Parathyroid adenoma (tissue), 2 donors: Measurements from ENCODE around the gene NCOA3.

Experiments used
- H2AFZ ChIP-seq: fragments of 300-600 bp; sonication (generic); one replicate; pipeline ENCODE4 v1.7.0; 2017; ENCODE audit warnings: antibody characterized with exemption, mild to moderate bottlenecking
- H3K27ac ChIP-seq: fragments of 300-600 bp; sonication (generic); one replicate; pipeline ENCODE4 v1.7.0; 2017
- H3K27me3 ChIP-seq: fragments of 300-600 bp; sonication (generic); one replicate; pipeline ENCODE4 v1.7.0; 2017; ENCODE audit warnings: low read length; ENCODE audit not compliant: control insufficient read depth, insufficient read depth
- H3K36me3 ChIP-seq: fragments of 300-600 bp; sonication (generic); one replicate; pipeline ENCODE4 v1.7.0; 2017; ENCODE audit warnings: low read length; ENCODE audit not compliant: control insufficient read depth, insufficient read depth
- H3K4me1 ChIP-seq: fragments of 300-600 bp; sonication (generic); one replicate; pipeline ENCODE4 v1.7.0; 2017; ENCODE audit warnings: control low read depth
- H3K4me2 ChIP-seq: fragments of 300-600 bp; sonication (generic); one replicate; pipeline ENCODE4 v1.7.0; 2017; ENCODE audit warnings: low read length
- H3K4me3 ChIP-seq: fragments of 300-600 bp; sonication (generic); one replicate; pipeline ENCODE4 v1.7.0; 2017; ENCODE audit warnings: low read depth, low read length
- H3K79me2 ChIP-seq: fragments of 300-600 bp; sonication (generic); one replicate; pipeline ENCODE4 v1.7.0; 2017; ENCODE audit warnings: control low read depth
- H3K9ac ChIP-seq: fragments of 300-600 bp; sonication (generic); one replicate; pipeline ENCODE4 v1.7.0; 2017; ENCODE audit warnings: mild to moderate bottlenecking
- H3K9me3 ChIP-seq: fragments of 300-600 bp; sonication (generic); one replicate; pipeline ENCODE4 v1.7.0; 2017; ENCODE audit warnings: low read length; ENCODE audit not compliant: control insufficient read depth
- TF ChIP-seq, protein P1 (sequence below): fragments of 300-600 bp; sonication (generic); IDR thresholded peaks from one replicate; pipeline ENCODE4 v1.7.0; 2017; ENCODE audit warnings: antibody characterized with exemption, mild to moderate bottlenecking
- donor health status: primary hyperparathyroidism.

NCOA3 gene

GRCh38 chr20:47571426-47571825, 69.7 kb downstream of the NCOA3 start:
- Histone ChIP-seq H3K4me2 (no peak overlapping the region), H2AFZ (no peak overlapping the region), H3K27me3 (no peaks in the 10 kb centered on the region), H3K36me3 (no peaks in the 10 kb centered on the region), H3K27ac (no peak overlapping the region), H3K4me3 (no peak overlapping the region), H3K4me1 (peaks cover 14% of the 10 kb centered on the region), H3K79me2 (peaks cover 2% of the 10 kb centered on the region), H3K9ac (no peak overlapping the region), H3K9me3 (no peaks in the 10 kb centered on the region)
- TF ChIP-seq, protein P1, sequence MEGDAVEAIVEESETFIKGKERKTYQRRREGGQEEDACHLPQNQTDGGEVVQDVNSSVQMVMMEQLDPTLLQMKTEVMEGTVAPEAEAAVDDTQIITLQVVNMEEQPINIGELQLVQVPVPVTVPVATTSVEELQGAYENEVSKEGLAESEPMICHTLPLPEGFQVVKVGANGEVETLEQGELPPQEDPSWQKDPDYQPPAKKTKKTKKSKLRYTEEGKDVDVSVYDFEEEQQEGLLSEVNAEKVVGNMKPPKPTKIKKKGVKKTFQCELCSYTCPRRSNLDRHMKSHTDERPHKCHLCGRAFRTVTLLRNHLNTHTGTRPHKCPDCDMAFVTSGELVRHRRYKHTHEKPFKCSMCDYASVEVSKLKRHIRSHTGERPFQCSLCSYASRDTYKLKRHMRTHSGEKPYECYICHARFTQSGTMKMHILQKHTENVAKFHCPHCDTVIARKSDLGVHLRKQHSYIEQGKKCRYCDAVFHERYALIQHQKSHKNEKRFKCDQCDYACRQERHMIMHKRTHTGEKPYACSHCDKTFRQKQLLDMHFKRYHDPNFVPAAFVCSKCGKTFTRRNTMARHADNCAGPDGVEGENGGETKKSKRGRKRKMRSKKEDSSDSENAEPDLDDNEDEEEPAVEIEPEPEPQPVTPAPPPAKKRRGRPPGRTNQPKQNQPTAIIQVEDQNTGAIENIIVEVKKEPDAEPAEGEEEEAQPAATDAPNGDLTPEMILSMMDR = no peak

DNA sequence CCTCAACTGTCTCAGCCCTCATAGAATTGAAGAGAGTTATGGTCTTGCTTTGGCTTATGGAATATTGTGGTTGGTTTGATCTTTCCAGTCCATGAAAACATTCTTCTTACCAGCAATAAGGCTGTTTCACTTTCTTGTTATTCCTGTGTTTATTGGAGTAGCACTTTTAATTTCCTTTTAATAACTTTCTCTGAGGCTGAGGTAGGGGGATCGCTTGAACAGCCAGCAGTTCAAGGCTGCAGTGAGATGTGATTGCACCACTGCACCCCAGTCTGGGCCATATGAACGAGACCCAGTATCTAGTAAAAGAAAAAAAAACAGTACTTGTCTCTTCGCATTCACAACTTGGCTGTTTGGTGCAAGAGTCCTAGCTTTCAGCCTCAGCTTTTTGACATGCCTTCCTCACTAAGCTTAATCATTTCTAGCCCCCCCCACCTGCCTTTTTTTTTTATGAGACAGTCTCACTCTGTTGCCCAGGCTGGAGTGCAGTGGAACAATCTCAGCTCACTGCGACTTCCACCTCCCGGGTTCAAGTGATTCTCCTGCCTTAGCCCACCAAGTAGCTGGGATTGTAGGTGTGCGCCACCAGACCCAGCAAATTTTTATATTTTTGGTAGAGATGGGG, 70.5 kb downstream of the NCOA3 start:
- H3K27me3 ChIP-seq = no peaks in the 10 kb centered on the region
- peaks cover 20% of the 10 kb centered on the region for H3K4me1 ChIP-seq
- H3K9me3 ChIP-seq = no peaks in the 10 kb centered on the region
- no peak overlapping the region for H3K9ac ChIP-seq
- TF ChIP-seq, protein P1 = no peak
- no peak overlapping the region for H2AFZ ChIP-seq
- H3K27ac ChIP-seq = no peak overlapping the region
- peaks cover 5% of the 10 kb centered on the region for H3K79me2 ChIP-seq
- H3K4me3 ChIP-seq = no peak overlapping the region
- no peak overlapping the region for H3K4me2 ChIP-seq
- H3K36me3 ChIP-seq = no peaks in the 10 kb centered on the region

GRCh38 chr20:47573559-47573958, 71.9 kb downstream of the NCOA3 start:
- Histone ChIP-seq H3K4me2 (no peak overlapping the region), H3K27me3 (no peaks in the 10 kb centered on the region), H3K36me3 (no peaks in the 10 kb centered on the region), H3K27ac (no peak overlapping the region), H3K9me3 (no peaks in the 10 kb centered on the region), H3K4me3 (no peak overlapping the region), H2AFZ (no peak overlapping the region), H3K4me1 (peaks cover 20% of the 10 kb centered on the region), H3K79me2 (peaks cover 2% of the 10 kb centered on the region), H3K9ac (no peak overlapping the region)
- TF ChIP-seq, protein P1 = no peak

- H3K79me2 ChIP-seq = peaks cover 7% of the 10 kb centered on the region
- no peaks in the 10 kb centered on the region for H3K9me3 ChIP-seq
- no peak overlapping the region for H3K4me3 ChIP-seq
- TF ChIP-seq, protein P1 = no peak
- no peaks in the 10 kb centered on the region for H3K36me3 ChIP-seq
- no peak overlapping the region for H3K27ac ChIP-seq
- H3K27me3 ChIP-seq = no peaks in the 10 kb centered on the region
- no peak overlapping the region for H3K9ac ChIP-seq
- H2AFZ ChIP-seq = no peak overlapping the region
- H3K4me1 ChIP-seq = peaks cover 20% of the 10 kb centered on the region
- H3K4me2 ChIP-seq = no peak overlapping the region
These were observed 73.1 kb downstream of the NCOA3 start for GRCh38 chr20:47574616-47575364.
